HG03103 (cell line): ENCODE data around the gene EFHC1.

ENCODE experiments used
- ATAC-seq: cut with Tn5 transposase; IDR thresholded peaks from one replicate; pipeline ENCODE4 v1.9.1; 2021; ENCODE audit warnings: low read depth; ENCODE audit not compliant: unreplicated experiment

Gene EFHC1

DNA sequence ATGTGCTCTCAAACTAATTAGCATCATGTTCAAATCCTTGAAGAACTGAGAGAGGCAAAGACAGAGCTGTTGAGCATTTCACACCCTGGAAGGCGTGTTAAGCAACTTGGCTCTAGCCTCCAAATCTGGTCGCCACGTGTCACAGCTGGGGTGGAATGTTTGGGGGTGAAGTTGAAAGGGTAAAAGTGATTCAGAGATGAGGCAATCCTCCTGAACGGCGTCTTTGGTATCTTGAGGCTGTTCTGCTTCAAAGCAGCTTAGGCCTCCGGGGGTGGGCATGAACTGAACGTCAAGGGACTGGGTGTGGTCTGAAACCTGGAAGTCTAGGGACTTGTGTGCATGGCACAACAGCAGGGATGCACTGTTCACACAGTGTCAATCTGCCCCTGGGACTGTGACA is 94.4 kb downstream of the EFHC1 start:
- ATAC-seq: no peak

DNA sequence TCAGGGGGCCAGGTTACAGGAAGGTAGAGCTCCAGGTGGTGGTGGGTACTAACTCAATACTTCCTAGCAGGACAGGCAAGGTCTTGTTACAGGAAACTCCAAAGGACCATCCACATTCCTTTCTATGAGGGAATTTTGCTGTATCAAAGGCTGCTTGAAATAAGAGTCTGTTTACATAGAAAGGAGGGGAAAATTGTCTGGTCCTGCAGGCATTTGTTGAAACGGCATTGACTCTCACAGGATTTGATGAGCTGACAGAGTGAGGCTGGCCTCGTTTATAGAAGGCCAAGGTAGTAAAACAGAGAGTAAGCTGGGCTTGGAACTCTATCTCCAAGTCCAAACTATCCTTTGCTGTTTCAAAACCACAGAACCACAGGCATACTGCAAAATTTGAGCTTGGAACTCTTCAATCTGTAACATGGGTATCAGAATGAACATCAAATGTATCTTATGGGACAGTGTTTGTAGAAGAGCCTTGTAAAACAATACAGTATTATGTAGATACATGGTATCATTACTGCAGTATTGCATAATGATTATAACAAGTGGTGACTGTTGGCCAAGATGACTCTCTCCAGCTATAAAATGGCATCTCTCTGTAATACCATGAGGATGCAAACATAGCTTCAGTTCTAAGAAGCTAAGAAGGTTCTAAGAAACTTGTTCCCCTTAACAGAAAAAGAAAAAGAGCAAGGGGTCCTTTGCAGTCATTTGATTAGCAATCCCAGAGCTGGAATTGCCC is 95.2 kb downstream of the EFHC1 start:
- ATAC-seq: no peak

DNA sequence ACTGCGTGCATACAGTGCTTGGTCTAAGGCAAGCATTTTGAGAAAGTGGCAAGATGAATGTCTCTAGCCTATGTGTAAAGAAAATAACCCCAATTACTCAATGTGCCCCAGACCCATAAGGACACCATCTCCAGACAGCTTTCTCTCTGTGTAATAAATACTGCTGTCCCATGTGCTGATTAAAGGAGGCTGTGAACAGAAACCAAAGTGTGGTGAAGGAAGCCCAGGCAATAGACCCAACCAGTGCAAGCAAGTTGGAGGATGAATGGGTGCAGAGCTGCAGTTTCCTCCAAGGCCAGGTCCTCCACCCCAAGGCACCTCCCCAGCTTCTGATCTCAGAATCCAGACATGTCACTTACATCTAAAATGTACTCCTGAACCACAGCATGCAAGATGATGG is 96.1 kb downstream of the EFHC1 start:
- ATAC-seq: no peak

DNA sequence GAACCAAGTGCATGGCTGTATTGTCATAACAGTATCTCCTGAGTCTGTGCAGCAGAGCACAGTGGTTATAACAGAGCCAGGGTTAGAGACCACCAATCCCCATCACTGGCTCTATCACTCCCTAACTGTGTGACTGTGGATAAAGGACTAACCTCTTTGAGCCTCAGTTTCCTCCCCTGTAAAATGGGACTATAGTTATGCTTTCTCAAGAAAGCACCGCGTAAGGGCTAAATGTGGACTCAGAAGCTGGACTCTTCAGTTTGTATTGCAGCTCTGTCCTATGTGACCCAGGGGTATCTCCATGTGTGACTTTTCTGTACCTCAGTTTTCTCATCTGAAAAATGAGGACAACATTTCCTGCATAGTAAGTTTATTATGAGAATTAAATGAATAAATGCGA is 96.8 kb downstream of the EFHC1 start:
- no peak for ATAC-seq

DNA sequence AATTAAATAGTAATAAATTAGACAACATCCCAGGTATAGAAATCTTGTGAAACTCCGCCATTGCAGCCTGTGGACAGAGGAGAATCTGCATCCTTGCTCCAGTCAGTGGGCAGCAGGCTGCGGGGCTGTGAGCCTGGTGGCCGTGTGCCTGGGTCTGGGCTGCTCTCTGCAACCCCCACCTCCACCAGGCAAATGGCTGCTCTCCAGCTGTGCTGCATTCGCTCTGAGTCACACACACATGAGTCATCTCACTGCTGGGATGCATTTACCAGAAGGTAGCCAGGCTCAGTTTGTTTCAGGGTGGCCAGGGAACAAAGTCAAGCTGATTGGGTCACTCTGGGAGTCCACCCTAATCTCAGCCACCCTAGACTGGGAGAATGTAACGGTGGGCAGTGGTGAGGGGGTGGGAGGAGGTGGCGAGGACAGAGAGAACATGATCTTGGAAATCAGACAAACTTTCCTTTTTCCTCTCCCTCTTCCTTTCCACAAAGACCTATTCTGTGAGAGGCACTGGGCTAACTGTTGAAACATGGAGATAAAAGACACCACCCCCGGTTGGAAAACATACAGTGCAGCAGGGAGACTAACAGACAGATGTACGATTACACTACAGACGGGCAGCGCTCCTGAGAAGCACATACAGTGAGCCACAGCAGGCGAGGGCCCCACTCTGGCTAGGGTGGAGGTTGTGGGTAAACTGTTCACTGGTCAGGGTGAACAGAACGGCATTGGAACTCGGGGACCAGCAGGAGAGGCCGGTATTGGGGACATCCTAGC is 97.5 kb downstream of the EFHC1 start:
- peak; percentile 82 for ATAC-seq

DNA sequence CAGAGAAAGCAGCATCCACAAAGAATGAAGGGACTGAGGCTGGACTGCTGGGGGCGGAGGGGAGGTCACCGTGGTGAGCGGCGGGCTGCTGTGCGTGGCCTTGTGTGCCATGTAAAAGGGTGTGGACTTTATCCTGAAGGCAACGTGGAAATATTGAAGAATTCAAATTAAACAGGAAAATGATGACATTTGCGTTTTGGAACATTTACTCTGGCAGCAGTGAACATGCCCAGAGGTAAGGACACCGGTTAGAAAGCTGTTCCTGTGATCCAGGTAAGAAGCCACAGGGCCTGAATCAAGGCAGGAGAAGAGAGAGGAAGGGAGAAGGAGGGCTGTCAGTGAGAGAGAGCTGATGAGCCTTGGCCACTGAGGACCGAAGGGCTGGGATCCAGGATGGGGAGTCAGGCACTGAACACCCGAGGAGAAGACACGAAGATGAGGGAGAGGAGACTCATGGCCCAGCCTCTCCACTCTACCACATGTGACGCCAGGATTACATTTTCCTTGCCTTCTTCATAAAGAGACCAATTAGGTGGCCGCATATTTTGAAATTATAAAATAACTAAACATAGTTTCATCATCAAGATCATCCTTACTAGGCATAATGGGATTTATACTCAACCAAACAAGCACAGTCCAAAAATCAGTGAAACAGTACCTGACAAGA is 98.3 kb downstream of the EFHC1 start:
- ATAC-seq: no peak

DNA sequence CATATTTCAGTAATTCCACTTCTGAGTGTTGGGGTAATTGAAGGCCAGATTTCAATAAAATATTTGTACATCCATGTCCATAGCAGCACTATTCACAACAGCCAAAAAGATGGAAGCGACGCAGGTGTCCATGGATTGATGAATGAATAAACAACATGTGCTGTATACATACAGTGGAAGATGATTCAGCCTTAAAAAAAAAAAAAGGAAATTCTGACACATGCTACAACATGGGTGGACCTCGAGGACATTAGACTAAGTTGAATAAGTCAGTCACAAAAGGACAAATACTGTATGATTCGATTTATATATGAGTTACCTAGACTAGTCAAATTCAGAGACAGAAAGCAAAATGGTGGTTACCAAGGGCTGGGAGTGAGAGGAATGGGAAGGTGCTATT is 99.5 kb downstream of the EFHC1 start:
- no peak for ATAC-seq

DNA sequence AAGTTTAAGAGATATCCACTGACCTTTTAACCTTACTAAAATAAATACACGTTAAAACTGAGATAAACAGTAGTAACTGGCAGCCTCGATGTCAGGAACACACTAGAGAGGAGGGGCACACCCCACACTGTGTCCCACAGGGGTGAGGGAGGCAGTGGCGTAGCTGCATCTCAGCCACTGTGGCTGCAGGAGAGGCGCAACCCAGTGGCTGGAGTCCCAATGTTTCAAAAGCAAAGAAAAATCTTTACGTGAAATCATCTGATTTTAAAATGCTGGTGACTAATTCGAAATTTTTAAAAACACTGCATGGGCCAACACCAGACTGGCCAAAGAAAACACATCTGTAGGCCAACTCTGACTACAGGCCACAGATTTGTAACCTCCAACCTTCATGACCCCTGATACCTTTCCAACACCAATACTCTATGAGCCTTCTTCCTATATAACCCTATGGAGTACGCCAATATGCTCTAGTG is 102.0 kb downstream of the EFHC1 start:
- ATAC-seq: no peak

DNA sequence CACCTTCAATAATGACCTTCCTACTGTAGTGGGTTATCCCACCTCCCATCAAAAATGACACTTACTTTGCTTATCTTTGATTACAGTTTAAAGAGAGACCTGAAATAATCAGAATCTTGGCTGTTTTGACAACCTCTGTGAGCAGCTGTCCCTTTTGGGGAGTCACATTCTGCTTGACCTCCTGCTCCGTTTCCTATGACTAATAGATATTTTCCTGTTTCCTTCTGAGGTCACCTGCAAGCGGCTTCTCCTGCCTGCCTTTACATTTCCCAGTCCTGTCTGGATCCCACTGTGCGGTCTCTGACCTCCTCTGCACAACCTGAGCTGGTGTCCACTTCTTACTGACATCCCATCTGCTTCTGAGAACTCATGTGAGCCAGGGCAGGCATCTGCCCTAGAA is 102.5 kb downstream of the EFHC1 start:
- no peak for ATAC-seq

DNA sequence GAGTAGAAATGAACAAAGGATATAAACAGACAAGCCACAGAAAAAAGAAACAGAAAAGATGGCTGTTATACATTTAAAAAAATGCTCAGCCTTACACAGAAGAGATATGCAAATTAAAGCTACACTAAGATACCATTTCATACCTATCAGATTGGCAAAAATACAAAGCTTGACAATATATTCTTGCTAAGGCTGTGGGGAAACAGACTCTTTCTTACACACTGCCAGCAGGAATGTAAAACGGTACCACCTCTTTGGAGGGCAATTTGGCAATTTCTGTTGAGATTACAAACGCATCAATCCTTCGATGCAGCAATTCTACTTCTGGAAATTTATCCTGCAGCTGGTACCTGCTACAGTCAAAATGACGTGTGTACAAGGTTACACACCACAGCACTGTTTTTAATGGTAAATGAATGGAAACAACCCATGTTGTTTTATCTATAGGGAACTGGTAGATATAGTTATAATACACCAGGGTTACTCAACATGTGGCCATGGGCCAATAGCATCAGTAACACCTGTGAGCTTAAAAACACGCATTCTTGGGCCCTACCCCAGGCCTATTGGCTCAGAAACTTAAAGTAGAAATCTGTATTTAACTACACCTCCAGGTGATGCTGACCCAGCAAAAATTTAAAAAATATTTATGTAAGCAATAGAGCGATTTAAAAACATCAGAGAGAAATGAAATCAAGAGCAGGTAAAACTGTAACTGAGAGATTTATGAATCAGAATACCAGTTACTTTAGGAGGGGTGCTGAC is 103.4 kb downstream of the EFHC1 start:
- ATAC-seq: no peak

DNA sequence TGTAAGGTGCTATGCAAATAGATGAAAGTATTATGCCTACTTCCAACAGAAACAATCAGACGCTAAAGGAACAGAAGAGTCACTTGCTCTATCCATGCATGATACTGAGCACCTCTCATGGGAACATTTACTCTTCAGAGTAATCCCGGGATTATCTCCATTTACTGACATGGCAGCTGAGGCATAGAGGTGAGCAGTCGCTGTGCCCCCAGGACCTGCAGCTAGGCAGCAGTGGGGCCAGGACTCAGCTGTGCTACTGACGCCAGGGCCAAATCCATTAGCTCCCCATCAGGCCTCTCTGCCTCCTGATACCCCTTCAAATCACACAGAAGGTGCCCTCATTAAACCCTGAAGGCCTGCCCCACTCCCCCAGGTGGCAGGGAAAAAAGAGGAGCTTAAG is 104.8 kb downstream of the EFHC1 start:
- ATAC-seq: no peak

DNA sequence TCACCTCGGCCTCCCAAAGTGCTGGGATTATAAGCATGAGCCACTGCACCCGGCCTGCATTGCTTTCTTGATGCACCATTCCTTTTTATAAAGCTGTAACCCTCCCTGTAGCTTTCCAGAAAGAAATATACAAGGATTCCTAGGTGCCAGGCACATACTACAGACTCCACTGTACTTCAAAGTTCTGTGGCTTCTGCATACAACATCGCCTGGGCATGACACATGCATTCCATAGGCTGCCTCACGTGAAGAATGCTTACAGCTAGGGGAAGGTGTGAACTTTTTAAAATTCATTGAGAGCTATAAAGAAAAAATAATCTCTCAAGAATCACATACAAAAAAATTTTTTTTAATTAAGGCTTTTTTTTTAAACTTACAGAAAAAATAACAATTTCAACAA is 106.5 kb downstream of the EFHC1 start:
- ATAC-seq: no peak

DNA sequence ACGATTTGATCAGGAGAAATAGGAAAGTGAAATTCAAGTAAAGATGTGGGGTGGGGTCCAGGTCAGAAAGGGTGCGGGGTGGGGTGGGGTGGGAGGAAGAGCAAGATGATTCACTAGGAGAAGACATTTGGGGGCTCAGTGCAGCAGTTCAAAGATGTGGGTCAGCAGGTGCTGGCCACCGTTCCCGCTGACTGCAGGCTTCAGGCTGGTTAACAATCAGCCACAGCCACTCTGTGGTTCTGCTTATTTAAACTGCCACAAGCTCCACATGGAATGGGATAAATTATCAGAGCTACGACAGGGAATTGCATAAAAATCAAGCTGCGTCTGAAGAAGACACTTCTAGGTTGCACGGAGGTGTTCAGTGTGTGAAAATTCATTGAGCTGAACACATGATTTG is 107.3 kb downstream of the EFHC1 start:
- ATAC-seq: no peak

DNA sequence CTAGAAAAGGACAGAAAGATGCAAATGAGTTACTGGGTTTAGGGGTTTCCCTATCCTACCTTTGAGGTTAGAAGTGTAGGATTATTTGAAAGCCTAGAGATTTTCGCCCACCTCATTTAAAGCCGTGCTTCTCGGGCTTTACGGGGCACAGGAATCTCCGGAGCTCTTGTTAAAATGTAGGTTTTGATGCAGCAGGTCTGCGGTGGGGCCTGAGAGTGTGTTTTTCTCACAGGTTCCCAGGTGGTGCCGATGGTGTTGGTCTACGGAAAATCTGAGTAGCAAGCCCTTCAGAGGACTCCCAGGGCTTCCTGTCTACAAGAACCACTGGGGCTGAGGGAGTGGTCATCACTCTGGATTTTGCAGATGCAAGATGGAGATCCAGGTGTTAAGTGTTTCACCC is 109.2 kb downstream of the EFHC1 start:
- ATAC-seq: no peak

DNA sequence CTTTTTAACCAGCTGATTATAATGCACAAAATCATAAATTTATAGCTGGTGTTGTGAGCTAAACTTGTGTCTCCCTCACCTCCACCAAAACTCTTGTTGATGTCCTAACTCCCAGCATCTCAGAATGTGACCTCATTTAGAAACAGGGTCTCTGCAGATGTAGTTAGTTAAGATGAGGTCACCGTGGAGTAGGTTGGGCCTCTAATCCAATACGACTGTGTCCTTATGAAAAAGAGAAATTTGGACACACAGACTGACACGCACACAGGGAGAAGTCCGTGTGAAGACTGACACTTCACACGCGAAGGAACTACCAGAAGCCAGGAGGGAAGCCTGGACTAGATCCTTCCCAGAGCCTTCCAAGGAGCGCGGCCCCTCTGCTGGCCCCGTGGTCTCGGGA is 110.2 kb downstream of the EFHC1 start:
- no peak for ATAC-seq

DNA sequence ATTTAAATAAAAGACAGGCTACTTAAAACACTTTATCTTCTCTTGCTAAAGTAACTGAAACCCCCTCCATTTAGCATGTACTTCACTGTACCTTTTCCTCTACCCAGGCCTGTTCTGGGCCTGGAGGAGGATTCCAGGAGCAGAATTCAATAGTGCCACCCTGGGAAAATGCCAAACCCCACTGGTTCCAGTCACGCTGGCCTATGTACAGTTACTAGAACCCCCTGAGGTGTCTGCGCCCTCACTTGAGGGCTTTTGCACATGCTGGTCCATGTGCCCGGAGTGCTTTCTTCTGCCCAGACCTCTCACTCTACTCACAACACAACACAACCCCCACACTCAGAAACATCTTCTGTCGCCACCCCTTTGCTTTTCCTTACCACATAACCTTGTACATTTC is 111.3 kb downstream of the EFHC1 start:
- ATAC-seq: no peak

DNA sequence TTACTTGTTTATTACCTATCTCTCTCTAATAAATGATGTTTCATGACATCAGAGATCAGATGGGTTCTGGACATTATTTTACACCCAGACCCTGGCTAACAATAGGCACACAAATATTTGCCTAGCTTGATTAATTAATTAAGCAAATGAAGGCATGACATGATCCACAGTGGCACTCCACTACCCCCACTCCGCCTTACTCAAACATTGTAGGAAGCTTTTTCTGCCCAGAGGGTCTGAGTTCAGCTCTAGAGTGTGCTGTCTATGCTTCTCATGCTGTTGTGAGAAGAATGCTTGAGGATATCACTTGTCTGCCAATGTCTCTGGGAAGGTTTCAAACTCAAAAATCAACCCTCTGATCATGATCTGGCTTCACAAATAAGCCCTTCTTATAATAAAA is 111.7 kb downstream of the EFHC1 start:
- no peak for ATAC-seq

DNA sequence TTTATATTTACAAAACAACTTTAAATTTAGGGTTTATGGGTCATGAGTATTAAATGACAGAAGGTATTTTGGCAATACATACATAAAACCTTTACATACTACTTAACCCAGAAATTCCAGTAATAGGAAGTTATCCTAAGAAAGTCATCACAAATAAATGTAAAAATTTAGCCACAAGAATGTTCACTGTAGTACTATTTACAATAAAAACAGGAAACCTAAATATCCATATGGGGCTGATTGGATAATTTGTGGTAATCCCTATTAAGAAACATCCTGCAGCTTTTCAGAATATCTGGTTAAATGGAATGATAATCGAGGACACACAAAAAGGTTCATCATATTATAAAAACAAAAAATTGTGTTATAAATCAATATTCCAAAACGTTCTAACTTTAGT is 112.3 kb downstream of the EFHC1 start:
- no peak for ATAC-seq

DNA sequence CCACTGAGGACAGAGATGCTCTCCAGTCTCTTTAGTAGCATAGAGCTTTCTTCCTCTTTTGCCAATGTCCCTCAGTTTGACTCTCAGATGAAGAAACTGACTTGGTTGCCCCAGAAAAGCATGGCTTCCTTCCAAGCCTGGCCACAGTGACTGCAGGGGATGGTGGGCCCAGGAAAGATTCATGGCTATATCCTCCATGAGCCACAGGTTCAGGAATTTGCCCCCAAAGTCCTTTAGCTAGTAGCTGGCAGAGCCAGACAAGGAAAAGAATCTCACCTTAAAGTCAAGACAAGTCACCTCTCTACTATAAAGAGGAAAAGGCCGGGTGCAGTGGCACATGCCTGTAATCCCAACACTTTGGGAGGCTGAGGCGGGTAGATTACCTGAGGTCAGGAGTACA is 113.3 kb downstream of the EFHC1 start:
- ATAC-seq: no peak

DNA sequence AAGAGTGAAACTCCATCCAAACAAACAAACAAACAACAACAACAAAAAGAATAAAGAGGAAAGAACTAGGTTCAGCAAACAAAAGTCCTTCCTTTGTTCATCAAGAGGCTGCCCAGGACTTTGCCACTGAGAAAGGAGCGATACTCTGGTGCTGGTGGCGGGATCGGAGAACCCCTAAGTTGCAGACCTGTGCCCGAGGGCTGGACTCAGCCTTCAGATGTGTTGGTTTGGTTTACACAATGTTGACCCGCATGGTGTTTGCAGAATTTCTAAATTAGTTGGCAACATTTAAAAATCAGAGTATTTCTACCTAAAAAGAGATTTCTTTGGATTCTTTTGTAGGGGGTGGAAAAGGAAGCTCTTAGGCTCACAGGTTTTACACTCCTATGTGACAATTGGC is 114.2 kb downstream of the EFHC1 start:
- no peak for ATAC-seq

DNA sequence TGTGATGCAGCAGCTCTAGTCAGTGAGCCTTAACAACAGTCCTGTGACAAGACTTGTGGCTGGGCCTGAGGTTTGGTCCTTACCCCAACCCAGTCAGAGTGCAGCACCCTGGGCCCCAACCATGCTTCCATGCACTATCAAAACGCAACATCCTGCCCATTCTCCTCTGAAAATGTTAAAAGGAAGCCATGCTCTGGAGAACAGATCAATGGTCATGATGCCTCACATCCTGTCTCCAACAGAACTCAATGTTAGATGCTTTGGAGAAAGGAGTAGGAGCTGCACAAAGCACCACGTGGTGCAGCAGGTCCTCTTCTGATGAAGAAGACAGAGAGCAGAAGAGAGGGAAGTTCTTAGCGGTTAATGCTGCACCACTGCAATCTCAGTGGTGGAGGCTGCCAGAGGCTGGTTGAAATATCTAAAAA is 114.8 kb downstream of the EFHC1 start:
- ATAC-seq: no peak
